Adrenal gland (tissue), 5 donors: ENCODE measurements around the gene ARHGAP4.

Experiments used
- POLR2A ChIP-seq, 2 donors: fragments of 450-650 bp; IDR thresholded peaks; one replicate each; pipeline ENCODE4 v1.6.1; 2017; ENCODE audit warnings: antibody characterized with exemption in 2 of 2, mild to moderate bottlenecking in 2 of 2, moderate library complexity in 1 of 2
- TF ChIP-seq, protein P1 (sequence below), 6 experiments: fragments of 450-650 bp in 4 of 6; fragments of 200-600 bp in 2 of 6; sonication (generic) in 1 of 6; IDR thresholded peaks; 1 replicate in 5 of 6; 2 replicates in 1 of 6; pipeline versions ENCODE4 v1.5.1 to v1.8.0; 2016 to 2021; ENCODE audit warnings: antibody characterized with exemption in 6 of 6, mild to moderate bottlenecking in 2 of 6, moderate library complexity in 1 of 6
- donor health status: DM: no; HTN: no; CAD: no.

DNA sequence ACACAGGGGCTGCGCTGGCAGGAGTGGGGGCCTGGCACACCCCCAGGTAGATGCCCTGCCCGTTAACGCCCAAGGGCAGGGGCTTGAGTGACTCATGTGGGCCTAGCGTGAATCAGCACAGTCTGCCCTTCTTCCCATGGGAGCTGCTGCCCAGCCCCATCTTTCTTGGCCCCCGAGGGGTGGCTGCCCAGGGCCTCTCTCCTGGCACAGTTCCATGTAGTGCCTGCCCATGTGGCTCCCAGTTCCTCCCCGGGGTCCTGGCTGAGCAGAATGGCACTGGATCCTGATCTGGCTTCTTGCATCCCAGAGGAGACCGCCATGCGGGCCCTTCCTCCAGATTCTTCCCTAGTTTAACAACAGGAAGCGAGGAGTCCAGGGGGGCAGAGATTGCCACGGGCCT, 23.7 kb downstream of the ARHGAP4 start:
- TF ChIP-seq POLR2A (IDR thresholded peaks at IDR 0.05), result no peak
- TF ChIP-seq, protein P1, sequence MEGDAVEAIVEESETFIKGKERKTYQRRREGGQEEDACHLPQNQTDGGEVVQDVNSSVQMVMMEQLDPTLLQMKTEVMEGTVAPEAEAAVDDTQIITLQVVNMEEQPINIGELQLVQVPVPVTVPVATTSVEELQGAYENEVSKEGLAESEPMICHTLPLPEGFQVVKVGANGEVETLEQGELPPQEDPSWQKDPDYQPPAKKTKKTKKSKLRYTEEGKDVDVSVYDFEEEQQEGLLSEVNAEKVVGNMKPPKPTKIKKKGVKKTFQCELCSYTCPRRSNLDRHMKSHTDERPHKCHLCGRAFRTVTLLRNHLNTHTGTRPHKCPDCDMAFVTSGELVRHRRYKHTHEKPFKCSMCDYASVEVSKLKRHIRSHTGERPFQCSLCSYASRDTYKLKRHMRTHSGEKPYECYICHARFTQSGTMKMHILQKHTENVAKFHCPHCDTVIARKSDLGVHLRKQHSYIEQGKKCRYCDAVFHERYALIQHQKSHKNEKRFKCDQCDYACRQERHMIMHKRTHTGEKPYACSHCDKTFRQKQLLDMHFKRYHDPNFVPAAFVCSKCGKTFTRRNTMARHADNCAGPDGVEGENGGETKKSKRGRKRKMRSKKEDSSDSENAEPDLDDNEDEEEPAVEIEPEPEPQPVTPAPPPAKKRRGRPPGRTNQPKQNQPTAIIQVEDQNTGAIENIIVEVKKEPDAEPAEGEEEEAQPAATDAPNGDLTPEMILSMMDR (IDR thresholded peaks at IDR 0.05), result no peak
